GM12872 (cell line): ENCODE data around the gene NFASC.

ENCODE experiments used
- TF ChIP-seq, protein P1 (sequence below): IDR thresholded peaks from 3 replicates; pipeline ENCODE4 v1.5.1; 2011; ENCODE audit warnings: low read depth, mild to moderate bottlenecking, low read length, moderate library complexity; ENCODE audit not compliant: insufficient read depth

Gene NFASC

DNA sequence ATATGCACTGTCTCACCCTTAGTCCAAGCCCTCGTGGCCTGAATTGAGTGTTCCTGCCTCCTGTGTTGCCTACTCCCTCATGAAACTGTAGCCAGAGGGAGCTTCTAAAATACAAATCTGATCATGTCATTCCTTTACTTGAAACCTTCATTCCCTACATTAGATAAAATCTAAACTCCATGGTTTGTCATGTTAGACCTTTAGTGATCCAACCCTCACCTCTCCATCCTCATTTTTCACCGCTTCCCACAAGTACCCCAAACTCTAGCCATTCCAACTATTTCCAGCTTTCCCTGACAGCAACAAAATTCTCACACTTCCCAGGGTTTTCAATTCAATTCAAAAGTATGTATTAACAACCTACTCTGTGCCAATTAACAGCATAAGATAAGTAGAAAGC lies 154.0 kb downstream of the NFASC start:
- TF ChIP-seq, protein P1, sequence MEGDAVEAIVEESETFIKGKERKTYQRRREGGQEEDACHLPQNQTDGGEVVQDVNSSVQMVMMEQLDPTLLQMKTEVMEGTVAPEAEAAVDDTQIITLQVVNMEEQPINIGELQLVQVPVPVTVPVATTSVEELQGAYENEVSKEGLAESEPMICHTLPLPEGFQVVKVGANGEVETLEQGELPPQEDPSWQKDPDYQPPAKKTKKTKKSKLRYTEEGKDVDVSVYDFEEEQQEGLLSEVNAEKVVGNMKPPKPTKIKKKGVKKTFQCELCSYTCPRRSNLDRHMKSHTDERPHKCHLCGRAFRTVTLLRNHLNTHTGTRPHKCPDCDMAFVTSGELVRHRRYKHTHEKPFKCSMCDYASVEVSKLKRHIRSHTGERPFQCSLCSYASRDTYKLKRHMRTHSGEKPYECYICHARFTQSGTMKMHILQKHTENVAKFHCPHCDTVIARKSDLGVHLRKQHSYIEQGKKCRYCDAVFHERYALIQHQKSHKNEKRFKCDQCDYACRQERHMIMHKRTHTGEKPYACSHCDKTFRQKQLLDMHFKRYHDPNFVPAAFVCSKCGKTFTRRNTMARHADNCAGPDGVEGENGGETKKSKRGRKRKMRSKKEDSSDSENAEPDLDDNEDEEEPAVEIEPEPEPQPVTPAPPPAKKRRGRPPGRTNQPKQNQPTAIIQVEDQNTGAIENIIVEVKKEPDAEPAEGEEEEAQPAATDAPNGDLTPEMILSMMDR: no peak

DNA sequence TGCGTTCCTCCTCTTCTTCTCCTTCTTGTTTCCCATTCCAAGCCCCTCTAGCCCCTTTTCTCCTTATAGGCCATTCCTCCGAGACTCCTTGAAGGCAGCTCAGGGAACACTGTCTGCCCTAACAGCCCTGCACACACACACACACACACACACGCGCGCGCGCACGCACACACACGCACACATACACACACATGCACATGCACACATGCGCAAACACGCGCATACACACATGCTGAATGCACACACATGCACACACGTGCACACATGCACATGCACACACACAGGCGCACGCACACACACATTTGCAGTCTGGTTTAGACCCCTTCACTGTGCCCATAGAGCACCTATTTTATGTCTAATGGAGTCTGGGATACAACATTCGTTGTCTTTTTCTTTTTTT lies 154.6 kb downstream of the NFASC start:
- TF ChIP-seq, protein P1: no peak

DNA sequence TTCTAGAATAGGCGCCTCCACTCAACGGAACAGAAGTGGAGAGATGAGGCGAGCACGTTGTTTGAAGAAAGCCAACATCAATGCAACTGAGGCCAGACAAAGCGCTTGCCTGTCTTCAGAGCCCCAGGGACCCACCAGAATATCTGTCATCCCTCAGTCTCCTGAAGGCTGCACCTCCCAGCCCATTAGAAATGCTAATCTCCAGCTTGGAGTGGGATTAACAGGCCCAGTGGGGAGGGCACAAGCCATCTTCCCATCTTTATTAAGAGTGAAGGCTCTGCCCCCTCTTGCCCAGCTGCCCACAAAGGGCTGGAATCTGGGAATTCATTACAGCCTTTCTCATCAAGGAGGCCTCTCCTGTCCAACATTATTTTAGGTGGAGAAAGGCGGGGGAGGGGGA lies 155.5 kb downstream of the NFASC start:
- TF ChIP-seq, protein P1: no peak

DNA sequence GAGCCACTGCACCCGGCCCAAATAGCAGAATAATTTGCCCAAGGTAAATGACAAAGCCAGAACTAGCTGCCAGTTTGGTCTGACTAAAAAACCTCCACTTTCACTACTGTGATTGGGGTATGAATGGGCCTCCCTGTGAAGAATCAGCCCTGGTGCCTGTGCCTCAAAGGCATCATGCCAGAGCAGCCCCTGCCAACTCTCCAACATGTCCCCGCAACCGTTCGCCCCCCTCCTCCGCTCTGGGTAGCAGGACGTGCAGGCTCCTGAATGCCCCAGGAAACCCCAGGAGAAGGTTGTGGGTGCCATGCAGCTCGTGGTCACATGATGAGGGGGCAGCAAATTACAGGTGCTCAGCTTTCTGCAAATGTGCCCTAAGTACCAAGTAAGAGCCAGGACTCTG lies 157.7 kb downstream of the NFASC start:
- TF ChIP-seq, protein P1: no peak

DNA sequence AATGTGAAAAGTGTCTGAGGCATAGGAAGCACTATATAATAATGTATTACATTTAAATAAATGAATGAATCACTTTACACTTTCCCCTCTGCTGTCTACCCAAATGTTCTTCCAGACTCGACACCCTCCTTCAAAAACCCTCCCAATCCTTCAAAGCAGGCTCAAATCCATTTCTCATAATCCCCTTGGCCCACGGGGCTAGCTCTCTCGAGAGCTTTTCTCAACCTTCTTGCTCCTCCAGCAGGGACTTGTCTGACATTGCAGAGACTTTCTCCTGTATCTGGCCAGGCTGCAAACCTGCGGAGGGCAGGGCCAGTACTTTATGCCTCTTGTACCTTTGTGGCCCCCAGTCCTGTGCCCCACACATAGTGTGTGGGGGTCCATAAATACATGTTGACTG lies 158.3 kb downstream of the NFASC start:
- TF ChIP-seq, protein P1: no peak

DNA sequence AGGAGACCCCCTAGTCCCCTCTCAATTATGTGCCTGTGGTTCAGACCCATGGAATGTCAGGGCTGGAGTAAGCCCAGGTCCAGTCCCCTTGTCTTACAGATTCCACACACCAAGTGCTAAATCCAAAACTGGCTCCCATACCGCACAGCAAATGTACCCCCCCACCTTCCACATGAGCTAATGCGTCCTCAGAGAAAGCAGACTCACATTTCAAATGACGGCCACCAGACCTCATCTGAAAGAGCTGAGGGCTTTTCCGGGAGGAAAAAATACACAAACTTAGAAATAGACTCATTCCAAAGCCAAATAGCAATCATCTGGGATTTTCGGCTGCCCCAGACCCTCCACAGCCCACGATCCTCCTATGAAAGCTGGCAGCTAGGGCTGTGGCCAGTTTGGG lies 159.6 kb downstream of the NFASC start:
- TF ChIP-seq, protein P1: no peak

DNA sequence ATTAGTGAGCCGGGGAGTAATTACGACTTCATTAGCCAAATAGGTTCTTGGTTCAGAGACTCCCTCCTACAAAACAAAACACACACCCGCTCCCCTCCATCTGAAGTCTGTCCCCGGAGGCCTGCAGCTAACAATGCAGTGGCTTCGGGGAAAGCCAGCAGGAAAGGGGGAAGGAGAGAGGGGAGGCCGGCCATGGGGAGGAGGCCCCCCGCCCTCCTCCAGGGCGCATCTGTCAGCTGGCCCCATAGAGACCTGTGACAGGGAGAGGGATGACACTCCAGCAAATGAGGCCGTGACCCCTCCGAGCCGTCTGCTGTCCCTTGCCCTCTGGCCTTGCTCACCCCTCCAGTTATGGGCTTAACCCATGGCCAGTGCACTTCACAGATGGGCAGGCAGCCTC lies 160.2 kb downstream of the NFASC start:
- TF ChIP-seq, protein P1: no peak

DNA sequence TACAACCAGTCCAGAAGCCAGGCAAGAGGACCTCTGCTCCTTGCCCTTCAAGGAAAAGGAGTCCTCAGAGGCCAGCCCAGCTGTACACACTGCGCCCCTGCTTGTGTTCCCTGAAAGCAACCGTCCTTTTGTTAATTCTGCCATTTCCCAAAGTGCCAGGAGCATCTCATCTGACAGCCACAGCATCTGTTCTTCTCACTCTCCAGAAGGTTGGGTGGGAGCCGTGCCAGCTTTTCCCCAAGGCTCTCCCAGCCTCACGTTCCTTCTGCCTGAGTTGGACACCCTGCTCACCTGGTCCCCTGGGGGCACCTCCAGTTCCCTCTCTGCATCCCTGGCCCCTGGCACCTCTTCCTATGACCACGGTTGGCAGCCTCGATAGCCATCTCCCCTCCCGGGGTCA lies 161.8 kb downstream of the NFASC start:
- TF ChIP-seq, protein P1: no peak
